GM21390 (cell line): ENCODE measurements around the gene TXNDC15.
"Not testable (repeated sequence)": the region's sequence is repeated elsewhere in the genome, so short reads cannot be mapped to it uniquely, and the experiment has no call there.

ENCODE experiments used
- ATAC-seq: cut with Tn5 transposase; IDR thresholded peaks from one replicate; pipeline ENCODE4 v1.9.1; 2021; ENCODE audit not compliant: unreplicated experiment

The TXNDC15 gene

GRCh38 chr5:134873987-134874830 is at the start of gene TXNDC15:
Gene TXNDC15 (plus strand): TSS chr5:134874371. CDS start chr5:134874428, 57 bp downstream.
- peak; percentile 77 for ATAC-seq

- no peak for ATAC-seq
These were observed 49.5 kb upstream of the TXNDC15 start for GRCh38 chr5:134824681-134825080.

GRCh38 chr5:134825212-134825611 is 49.0 kb upstream of the TXNDC15 start:
- no peak for ATAC-seq

- no peak for ATAC-seq
These were observed 40.7 kb upstream of the TXNDC15 start for GRCh38 chr5:134833340-134834032.

- no peak for ATAC-seq
These were observed 38.5 kb upstream of the TXNDC15 start for GRCh38 chr5:134835623-134836022.

GRCh38 chr5:134837530-134838181 is 36.5 kb upstream of the TXNDC15 start:
- no peak for ATAC-seq

- not testable (repeated sequence) for ATAC-seq
These were observed 35.8 kb upstream of the TXNDC15 start for GRCh38 chr5:134838361-134838760.

- ATAC-seq: no peak
These were observed 33.4 kb upstream of the TXNDC15 start for GRCh38 chr5:134840811-134841210.

- ATAC-seq: no peak
These were observed 29.9 kb upstream of the TXNDC15 start for GRCh38 chr5:134844252-134844651.

GRCh38 chr5:134845335-134845851 is 28.8 kb upstream of the TXNDC15 start:
- no peak for ATAC-seq

- peak; percentile 93 for ATAC-seq
These were observed 28.1 kb upstream of the TXNDC15 start, which contains the start of gene C5orf24 for GRCh38 chr5:134845852-134846640. Gene C5orf24 (plus strand): TSS chr5:134845968. CDS start chr5:134854901, 8,933 bp downstream.

GRCh38 chr5:134846641-134846960 is 27.6 kb upstream of the TXNDC15 start:
- ATAC-seq: no peak

- not testable (repeated sequence) for ATAC-seq
These were observed 24.7 kb upstream of the TXNDC15 start for GRCh38 chr5:134849434-134849933.

GRCh38 chr5:134851307-134851923 is 22.8 kb upstream of the TXNDC15 start:
- ATAC-seq: no peak

- not testable (repeated sequence) for ATAC-seq
These were observed 17.7 kb upstream of the TXNDC15 start for GRCh38 chr5:134856465-134856864.

- ATAC-seq: no peak
These were observed 16.8 kb upstream of the TXNDC15 start for GRCh38 chr5:134857401-134857800.

- ATAC-seq: no peak
These were observed 9.5 kb upstream of the TXNDC15 start for GRCh38 chr5:134864707-134865106.

GRCh38 chr5:134873494-134873893 is 677 bp upstream of the TXNDC15 start:
- ATAC-seq: no peak

GRCh38 chr5:134874831-134875655 is 872 bp downstream of the TXNDC15 start:
- ATAC-seq: no peak
